Adrenal gland (tissue), 12 donors: ENCODE results near the gene KIAA1328. TPM values are rescaled to one million over a fixed set of nuclear protein-coding genes. Genes with fewer than 3 reads are reported as not detected.
A peak's percentile ranks its signal among the peaks of the same experiment; 100 is the strongest.

Source experiments
- DNase-seq, 7 donors: peaks; one replicate each; pipeline ENCODE4 v3.0.0-alpha.2; 2019 to 2020
- H3K27ac ChIP-seq, 5 donors: fragments of 200-600 bp; sonication (generic) in 4 of 5; 1 replicate in 3 of 5; 2 replicates in 2 of 5; pipeline versions ENCODE4 v1.5.1 to v1.8.0; 2016 to 2020; ENCODE audit warnings: mild to moderate bottlenecking in 1 of 5
- H3K27me3 ChIP-seq: fragments of 200-600 bp; 2 replicates; pipeline ENCODE4 v1.8.0; 2021
- H3K36me3 ChIP-seq, 2 donors: fragments of 200-600 bp; replicated peaks in 1 of 2; 1 replicate in 1 of 2; 2 replicates in 1 of 2; pipeline versions ENCODE4 v1.5.1 to v1.8.0; 2018 to 2022
- H3K4me1 ChIP-seq, 2 donors: fragments of 200-600 bp; replicated peaks in 1 of 2; 1 replicate in 1 of 2; 2 replicates in 1 of 2; pipeline versions ENCODE4 v1.5.1 to v1.8.0; 2018 to 2021
- H3K4me3 ChIP-seq, 4 donors: fragments of 200-600 bp; sonication (generic) in 3 of 4; one replicate each; pipeline ENCODE4 v1.5.1; 2016 to 2018
- H3K9me3 ChIP-seq, 3 donors: fragments of 200-600 bp; sonication (generic) in 1 of 3; replicated peaks in 1 of 3; 1 replicate in 2 of 3; 2 replicates in 1 of 3; pipeline versions ENCODE4 v1.5.1 to v1.8.0; 2016 to 2021
- POLR2A ChIP-seq, 2 donors: fragments of 450-650 bp; IDR thresholded peaks; one replicate each; pipeline ENCODE4 v1.6.1; 2017; ENCODE audit warnings: antibody characterized with exemption in 2 of 2, mild to moderate bottlenecking in 2 of 2, moderate library complexity in 1 of 2
- WGBS, 4 donors: extraction: QIAGEN DNeasy Blood & Tissue Kit in 2 of 4; methylation state at CpG; one replicate each; pipeline versions ENCODE4 v1.1.5 to v1.1.7; 2013 to 2017; 5-methylcytosine and 5-hydroxymethylcytosine counted together
- intact Hi-C, 2 donors: fragments of 100-400 bp; cut with DNase I; formaldehyde crosslinking; loops; one replicate each; pipeline versions ENCODE4 v1.14.1 to v1.15.0; 2022 to 2023
- polyA plus RNA-seq, 3 donors: library from polyadenylated mRNA; stranded (reverse); fragments of 200-250 nt in 2 of 3; fragments of 350-450 nt in 1 of 3; fragmentation: Illumina TruSeq in 1 of 3; extraction: RNeasy Lipid Tissue Mini Kit (QIAGEN cat#74804) in 1 of 3; gene quantifications; one replicate each; pipeline ENCODE4 v1.2.3, GENCODE V29; 2013 to 2014
- total RNA-seq, 9 donors: library from RNA; depleted of rRNA in 4 of 9; stranded (reverse); fragments of >200 nt in 4 of 9; fragments of 120-200 nt in 1 of 9; fragmentation: NEBNext Ultra II Directional in 1 of 9; extraction: Animal tissue kit (Norgen Biotek cat#: 25700) in 1 of 9; gene quantifications; one replicate each; pipeline versions ENCODE4 v1.1.0 to v1.2.4, GENCODE V29; 2013 to 2023
- TF ChIP-seq, protein P1 (sequence below), 6 experiments: fragments of 450-650 bp in 4 of 6; fragments of 200-600 bp in 2 of 6; sonication (generic) in 1 of 6; IDR thresholded peaks; 1 replicate in 5 of 6; 2 replicates in 1 of 6; pipeline versions ENCODE4 v1.5.1 to v1.8.0; 2016 to 2021; ENCODE audit warnings: antibody characterized with exemption in 6 of 6, mild to moderate bottlenecking in 2 of 6, moderate library complexity in 1 of 6
- donor health status: healthy with polysubstance abuse.
- donor health status: Bipolar disorder and iron deficiency.
- donor health status: DM: yes; HTN: yes; CAD: no.
- donor health status: DM: no; HTN: no; CAD: no.
- donor health status: DM: no; HTN: no; CAD: no.
- donor health status: DM: yes; HTN: yes; CAD: no.

The KIAA1328 gene
- total and polyA plus RNA-seq, 12 donors, result 2.5 to 20.5 (median 7.2) TPM

DNA sequence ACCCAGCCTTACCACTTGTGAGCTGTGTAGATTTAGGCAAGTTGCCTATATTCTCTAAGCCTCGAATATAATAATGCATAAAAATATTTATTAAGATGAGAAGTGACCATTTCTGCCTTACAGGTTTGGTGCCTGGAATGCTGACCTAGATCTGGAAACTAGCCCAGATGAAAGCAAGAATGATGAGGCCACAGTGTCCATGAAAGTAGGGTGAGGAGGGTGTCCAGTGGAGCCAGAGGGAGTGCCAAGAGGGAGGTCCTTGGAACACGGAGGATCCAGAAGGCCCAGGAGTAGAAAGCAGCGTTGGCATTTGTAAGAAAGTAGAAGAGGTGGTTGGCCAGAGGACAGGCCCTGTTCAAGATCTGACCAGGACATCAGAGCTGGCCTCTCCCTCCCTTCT lies 402.3 kb downstream of the KIAA1328 start:
- TF ChIP-seq, protein P1, sequence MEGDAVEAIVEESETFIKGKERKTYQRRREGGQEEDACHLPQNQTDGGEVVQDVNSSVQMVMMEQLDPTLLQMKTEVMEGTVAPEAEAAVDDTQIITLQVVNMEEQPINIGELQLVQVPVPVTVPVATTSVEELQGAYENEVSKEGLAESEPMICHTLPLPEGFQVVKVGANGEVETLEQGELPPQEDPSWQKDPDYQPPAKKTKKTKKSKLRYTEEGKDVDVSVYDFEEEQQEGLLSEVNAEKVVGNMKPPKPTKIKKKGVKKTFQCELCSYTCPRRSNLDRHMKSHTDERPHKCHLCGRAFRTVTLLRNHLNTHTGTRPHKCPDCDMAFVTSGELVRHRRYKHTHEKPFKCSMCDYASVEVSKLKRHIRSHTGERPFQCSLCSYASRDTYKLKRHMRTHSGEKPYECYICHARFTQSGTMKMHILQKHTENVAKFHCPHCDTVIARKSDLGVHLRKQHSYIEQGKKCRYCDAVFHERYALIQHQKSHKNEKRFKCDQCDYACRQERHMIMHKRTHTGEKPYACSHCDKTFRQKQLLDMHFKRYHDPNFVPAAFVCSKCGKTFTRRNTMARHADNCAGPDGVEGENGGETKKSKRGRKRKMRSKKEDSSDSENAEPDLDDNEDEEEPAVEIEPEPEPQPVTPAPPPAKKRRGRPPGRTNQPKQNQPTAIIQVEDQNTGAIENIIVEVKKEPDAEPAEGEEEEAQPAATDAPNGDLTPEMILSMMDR (IDR thresholded peaks at IDR 0.05), result no peak
- TF ChIP-seq POLR2A (IDR thresholded peaks at IDR 0.05), result no peak
- Histone ChIP-seq H3K4me3 (no peak overlapping the region), H3K36me3 (no peaks in the 10 kb centered on the region), H3K27me3 (no peaks in the 10 kb centered on the region), H3K27ac (no peak overlapping the region), H3K9me3 (no peaks in the 10 kb centered on the region), H3K4me1 (peaks cover 8 to 9% of the 10 kb centered on the region in 2 donors)
- intact Hi-C loops, result no loop called here
- 22 to 48% (median 39%) methylated on average over 3 of the region's 3 CpGs for WGBS, 4 donors
- DNase-seq, result peak in 5 of 7 donors; percentile 22 to 55 (median 48)

DNA sequence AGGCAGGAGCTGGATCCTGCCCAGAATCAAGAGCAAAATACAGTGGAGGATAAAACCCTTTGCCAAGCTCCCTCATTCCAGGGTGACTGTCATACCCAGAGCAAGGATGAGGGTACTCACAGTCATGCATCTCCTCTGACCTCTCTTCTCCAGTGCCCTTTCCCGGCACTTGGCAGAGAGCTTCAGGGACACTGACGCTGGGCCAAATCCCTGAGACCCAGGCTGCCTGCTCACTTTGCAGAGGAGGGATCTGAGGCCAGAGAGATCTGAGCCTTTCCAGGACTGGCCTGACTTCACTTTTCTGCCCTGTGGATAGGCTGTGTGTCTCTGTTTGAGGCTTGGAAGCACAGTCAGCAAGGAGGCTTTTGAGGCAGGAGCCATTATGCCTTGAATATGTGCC lies 406.7 kb downstream of the KIAA1328 start:
- Histone ChIP-seq H3K9me3 (no peaks in the 10 kb centered on the region), H3K36me3 (no peaks in the 10 kb centered on the region), H3K27me3 (no peaks in the 10 kb centered on the region), H3K4me3 (no peak overlapping the region), H3K4me1 (peaks cover 7 to 9% of the 10 kb centered on the region in 2 donors), H3K27ac (no peak overlapping the region)
- intact Hi-C loops, result no loop called here
- WGBS, 4 donors, result 35 to 80% (median 44%) methylated on average over 2 of the region's 2 CpGs
- DNase-seq, result peak in 4 of 7 donors; percentile 16 to 36 (median 30)
- TF ChIP-seq, protein P1 (IDR thresholded peaks at IDR 0.05), result no peak

- no peaks in the 10 kb centered on the region for H3K27me3 ChIP-seq
- H3K9me3 ChIP-seq, result no peaks in the 10 kb centered on the region
- intact Hi-C loops, result no loop called here
- H3K4me1 ChIP-seq, result no peaks in the 10 kb centered on the region
- no peak for TF ChIP-seq POLR2A (IDR thresholded peaks at IDR 0.05)
- TF ChIP-seq, protein P1 (IDR thresholded peaks at IDR 0.05), result no peak
- no peak for DNase-seq
- no peaks in the 10 kb centered on the region for H3K36me3 ChIP-seq
- no peak overlapping the region for H3K4me3 ChIP-seq
- H3K27ac ChIP-seq, result no peak overlapping the region
- 82 to 86% (median 83%) methylated on average over 4 to 6 of the region's 6 CpGs for WGBS, 4 donors
Observed at GRCh38 chr18:37238282-37239108, 409.6 kb downstream of the KIAA1328 start.

GRCh38 chr18:37242091-37242490 lies 413.2 kb downstream of the KIAA1328 start:
- DNase-seq, result peak in 1 of 7 donors; percentile 31
- H3K4me1 ChIP-seq, result no peaks in the 10 kb centered on the region
- intact Hi-C loops, result loop anchor here in 1 of 2 donors (10.0 kb wide), 1 partner anchor 63 kb away; no protein-coding TSS in a partner anchor
- no peaks in the 10 kb centered on the region for H3K9me3 ChIP-seq
- no peak overlapping the region for H3K27ac ChIP-seq
- WGBS, 4 donors, result 73 to 83% (median 78%) methylated on average over 6 of the region's 6 CpGs
- H3K4me3 ChIP-seq, result no peak overlapping the region
- TF ChIP-seq, protein P1 (IDR thresholded peaks at IDR 0.05), result no peak
- TF ChIP-seq POLR2A (IDR thresholded peaks at IDR 0.05), result no peak
- peaks cover 12% of the 10 kb centered on the region for H3K27me3 ChIP-seq
- H3K36me3 ChIP-seq, result no peaks in the 10 kb centered on the region
